GM12878 (cell line): Measurements from ENCODE around the gene KIFC3. TPM values are rescaled to one million over a fixed set of nuclear protein-coding genes. Genes with fewer than 3 reads are reported as not detected.

Experiments used
- ATAC-seq: fragments of 200-7000 bp; cut with Tn5 transposase; 3 replicates; pipeline ENCODE4 v1.9.1; 2020; ENCODE audit warnings: mild to moderate bottlenecking, moderate library complexity
- BruUV-seq: library from RNA; stranded (reverse); fragments of 400-500 nt; replicated peaks from 2 replicates; lab custom pipeline; 2021; lab: Mats Ljungman, UMichigan
- CTCF ChIA-PET: fragments of 300-600 bp; sonication (Branson Sonifier 250); formaldehyde crosslinking; extraction: SDS; loops from one replicate; lab custom pipeline; 2021; ENCODE audit warnings: inconsistent platforms; lab: Yijun Ruan, JAX
- POLR2A ChIA-PET: fragments of 350-600 bp; formaldehyde crosslinking; extraction: SDS; loops from one replicate; lab custom pipeline; 2021; ENCODE audit warnings: inconsistent platforms; lab: Charles Lee
- RAD21 ChIA-PET: fragments of 300-600 bp; sonication (Branson Sonifier 250); formaldehyde crosslinking; loops from one replicate; lab custom pipeline; 2023; ENCODE audit warnings: antibody characterized with exemption; ENCODE audit not compliant: unreplicated experiment; lab: Charles Lee
- SMC1A ChIA-PET: fragments of 300-600 bp; sonication (Branson Sonifier 250); formaldehyde crosslinking; loops from one replicate; lab custom pipeline; 2023; ENCODE audit not compliant: unreplicated experiment, uncharacterized antibody; lab: Charles Lee
- DNase-seq: peaks from one replicate; pipeline ENCODE4 v3.0.0-alpha.2; 2011; ENCODE audit warnings: low read depth, low spot score
- FAIRE-seq: peaks from 3 replicates; lab custom pipeline; 2011; peaks lifted over from hg19 to GRCh38; lab: Jason Lieb, UNC
- H2AFZ ChIP-seq: 2 replicates; pipeline ENCODE4 v1.6.0; 2011; ENCODE audit warnings: low read depth, low read length, control low read depth; ENCODE audit not compliant: control insufficient read depth
- H3K27ac ChIP-seq: 2 replicates; pipeline ENCODE4 v1.5.1; 2011; ENCODE audit warnings: control low read depth; ENCODE audit not compliant: control insufficient read depth, insufficient read depth
- H3K27me3 ChIP-seq, 2 experiments: replicated peaks in 1 of 2; 2 replicates each; pipeline versions ENCODE4 v1.6.0 to v1.6.1; 2011; ENCODE audit warnings: low read length in 1 of 2; ENCODE audit not compliant: control insufficient read depth in 2 of 2, insufficient read depth in 2 of 2
- H3K36me3 ChIP-seq, 2 experiments: 2 replicates each; pipeline ENCODE4 v1.5.1; 2011; ENCODE audit warnings: low read length in 1 of 2; ENCODE audit not compliant: control insufficient read depth in 2 of 2, insufficient read depth in 2 of 2
- H3K4me1 ChIP-seq: 2 replicates; pipeline ENCODE4 v1.6.1; 2011; ENCODE audit warnings: mild to moderate bottlenecking, low read length, moderate library complexity, mixed read lengths; ENCODE audit not compliant: control insufficient read depth, insufficient read depth
- H3K4me2 ChIP-seq: 2 replicates; pipeline ENCODE4 v1.6.0; 2011; ENCODE audit warnings: control low read depth; ENCODE audit not compliant: control insufficient read depth, insufficient read depth
- H3K4me3 ChIP-seq: fragments of 200-600 bp; sonication (generic); 2 replicates; pipeline ENCODE4 v1.5.1; 2016
- H3K79me2 ChIP-seq: 2 replicates; pipeline ENCODE4 v1.6.0; 2011; ENCODE audit warnings: low read length; ENCODE audit not compliant: control insufficient read depth, insufficient read depth
- H3K9ac ChIP-seq: 2 replicates; pipeline ENCODE4 v1.8.0; 2011; ENCODE audit warnings: low read length, control low read depth, mixed read lengths; ENCODE audit not compliant: control insufficient read depth, insufficient read depth
- H3K9me3 ChIP-seq: replicated peaks from 3 replicates; pipeline ENCODE4 v1.5.1; 2011; ENCODE audit warnings: mild to moderate bottlenecking, low read length; ENCODE audit not compliant: control insufficient read depth, insufficient read depth
- H4K20me1 ChIP-seq: 2 replicates; pipeline ENCODE4 v1.6.0; 2011; ENCODE audit not compliant: control insufficient read depth, insufficient read depth
- ATF2 ChIP-seq: IDR thresholded peaks from 2 replicates; pipeline ENCODE4 v1.6.1; 2012; ENCODE audit warnings: low read length, inconsistent platforms
- CHD1 ChIP-seq: IDR thresholded peaks from 2 replicates; pipeline ENCODE4 v1.6.1; 2012; ENCODE audit warnings: low read depth, low read length, improper control_type of control experiment
- CHD4 ChIP-seq: fragments of 200-600 bp; sonication (generic); IDR thresholded peaks from 2 replicates; pipeline ENCODE4 v1.6.1; 2016; ENCODE audit warnings: mild to moderate bottlenecking
- ETV6 ChIP-seq, 2 experiments: fragments of 450-650 bp in 1 of 2; IDR thresholded peaks in 1 of 2; conservative IDR thresholded peaks in 1 of 2; 2 replicates each; pipeline ENCODE4 v1.6.1; 2014; ENCODE audit warnings: antibody characterized with exemption in 1 of 2, borderline replicate concordance in 1 of 2, low read depth in 1 of 2, mild to moderate bottlenecking in 1 of 2, moderate library complexity in 1 of 2
- FOXM1 ChIP-seq: IDR thresholded peaks from 2 replicates; pipeline ENCODE4 v1.6.1; 2012; ENCODE audit warnings: low read depth, mild to moderate bottlenecking, inconsistent platforms, low read length, moderate library complexity
- HDAC2 ChIP-seq: fragments of 200-600 bp; sonication (generic); IDR thresholded peaks from 2 replicates; pipeline ENCODE4 v1.6.1; 2017
- KAT2A ChIP-seq: conservative IDR thresholded peaks from 2 replicates; pipeline ENCODE4 v1.6.1; 2011; ENCODE audit warnings: low read depth, low read length; ENCODE audit not compliant: control insufficient read depth
- RAD51 ChIP-seq: fragments of 450-650 bp; IDR thresholded peaks from 2 replicates; pipeline ENCODE4 v1.6.1; 2016; ENCODE audit warnings: moderate library complexity, mild to moderate bottlenecking, inconsistent platforms
- RELA ChIP-seq: fragments of 450-650 bp; IDR thresholded peaks from 2 replicates; pipeline ENCODE4 v1.8.0; 2014; ENCODE audit warnings: borderline replicate concordance; ENCODE audit not compliant: partially characterized antibody
- ZBTB4 ChIP-seq: fragments of 450-650 bp; formaldehyde crosslinking; IDR thresholded peaks from 2 replicates; pipeline ENCODE4 v1.4.0; 2022; ENCODE audit warnings: mild to moderate bottlenecking, moderate library complexity
- WGBS: methylation state at CpG from one replicate; pipeline ENCODE4 v1.1.6; 2016; ENCODE audit warnings: low lambda C conversion rate; ENCODE audit not compliant: insufficient replicate concordance, insufficient coverage; ENCODE audit errors: missing lambda C conversion rate; 5-methylcytosine and 5-hydroxymethylcytosine counted together
- in situ Hi-C: fragments of 300-500 bp; cut with MboI; formaldehyde crosslinking; loops from 9 replicates; pipeline ENCODE4 v1.14.3; 2018; ENCODE audit warnings: mixed read lengths
- intact Hi-C: fragments of 100-400 bp; cut with micrococcal nuclease; formaldehyde crosslinking; loops from one replicate; pipeline ENCODE4 v1.14.2; 2022; ENCODE audit not compliant: unreplicated experiment
- polyA plus RNA-seq, 11 experiments: library from polyadenylated mRNA; depleted of rRNA in 4 of 11; unstranded in 6 of 11; stranded (reverse) in 5 of 11; fragments of >200 nt; fragmentation: Nextera tagmentation in 4 of 11; fragmentation: Illumina TruSeq in 1 of 11; extraction: Ambion mirVana in 4 of 11; extraction: Trizol in 1 of 11; gene quantifications; 1 replicate in 1 of 11; 2 replicates in 10 of 11; pipeline versions ENCODE4 v1.2.1 to v1.2.3, GENCODE V29; 2011 to 2016; ENCODE audit warnings: inconsistent platforms in 2 of 11, missing spikeins in 2 of 11, low read depth in 1 of 11
- total RNA-seq, 4 experiments: library from RNA; depleted of rRNA in 3 of 4; stranded (reverse); fragments of >200 nt in 3 of 4; fragmentation: Illumina TruSeq in 1 of 4; extraction: Trizol in 1 of 4; gene quantifications; 2 replicates each; pipeline versions ENCODE4 v1.2.1 to v1.2.3, GENCODE V29; 2013 to 2021
- TF ChIP-seq, protein P1 (sequence below): fragments of 450-650 bp; IDR thresholded peaks from 2 replicates; pipeline ENCODE4 v1.6.1; 2017; ENCODE audit warnings: borderline replicate concordance

The KIFC3 gene
- total and polyA plus RNA-seq, 10 of the 15 experiments (the other 5 are each of a cell fraction or from before 2014, with no cell fraction given), result 0.22 to 1.3 (median 0.26) TPM; not detected in 3

DNA sequence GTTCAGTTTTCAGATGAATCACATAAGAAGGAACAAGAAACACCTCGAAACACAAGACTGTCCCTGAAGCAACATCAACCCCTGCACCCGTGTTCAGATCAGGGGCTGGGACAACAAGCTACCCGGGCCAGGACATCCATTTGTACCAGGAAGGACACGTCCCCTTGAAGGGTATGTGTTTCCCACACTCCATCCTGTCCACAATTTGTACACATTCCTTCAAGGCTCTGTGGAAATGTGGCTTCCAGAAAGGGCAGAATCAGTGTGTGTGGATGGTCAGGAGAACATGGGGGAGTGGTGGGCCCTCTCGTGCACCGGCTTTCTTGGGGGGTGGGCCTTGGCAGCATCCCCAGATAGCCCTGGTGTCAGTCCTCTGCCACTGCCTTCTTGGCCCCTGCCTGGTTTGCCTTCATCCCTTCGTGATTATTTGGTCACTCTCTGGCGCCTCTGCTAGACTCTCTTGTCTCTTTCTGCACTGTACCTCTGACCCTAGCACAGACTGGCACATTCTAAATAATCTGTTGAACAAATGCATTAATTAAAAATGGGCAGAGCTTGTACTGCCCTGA, 10.3 kb downstream of the KIFC3 start:
- H3K4me3 ChIP-seq, result no peak overlapping the region
- no peak for ATAC-seq
- TF ChIP-seq HDAC2 (no peak), FOXM1 (no peak), ATF2 (no peak), KAT2A (no peak), RAD51 (no peak), CHD1 (no peak), ETV6 (conservative IDR thresholded peaks at IDR 0.05 in 1 of 2, IDR thresholded peaks at IDR 0.05 in 1 of 2; ENCODE audit: borderline replicate concordance in 1 of 2, low read depth in 1 of 2) (no peak), RELA (no peak), ZBTB4 (CRISPR knock-in tag) (no peak), CHD4 (no peak)
- TF ChIP-seq, protein P1, sequence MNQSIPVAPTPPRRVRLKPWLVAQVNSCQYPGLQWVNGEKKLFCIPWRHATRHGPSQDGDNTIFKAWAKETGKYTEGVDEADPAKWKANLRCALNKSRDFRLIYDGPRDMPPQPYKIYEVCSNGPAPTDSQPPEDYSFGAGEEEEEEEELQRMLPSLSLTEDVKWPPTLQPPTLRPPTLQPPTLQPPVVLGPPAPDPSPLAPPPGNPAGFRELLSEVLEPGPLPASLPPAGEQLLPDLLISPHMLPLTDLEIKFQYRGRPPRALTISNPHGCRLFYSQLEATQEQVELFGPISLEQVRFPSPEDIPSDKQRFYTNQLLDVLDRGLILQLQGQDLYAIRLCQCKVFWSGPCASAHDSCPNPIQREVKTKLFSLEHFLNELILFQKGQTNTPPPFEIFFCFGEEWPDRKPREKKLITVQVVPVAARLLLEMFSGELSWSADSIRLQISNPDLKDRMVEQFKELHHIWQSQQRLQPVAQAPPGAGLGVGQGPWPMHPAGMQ, result no peak
- TF ChIP-seq, all 136 proteins: peak for 0
- Histone ChIP-seq H3K4me2 (no peak overlapping the region), H3K27me3 (no peaks in the 10 kb centered on the region; a peak in 1 of 4 replicates), H2AFZ (no peak overlapping the region), H4K20me1 (no peaks in the 10 kb centered on the region), H3K4me1 (no peaks in the 10 kb centered on the region), H3K27ac (no peak overlapping the region), H3K9me3 (no peaks in the 10 kb centered on the region), H3K36me3 (no peaks in the 10 kb centered on the region), H3K79me2 (no peaks in the 10 kb centered on the region), H3K9ac (no peak overlapping the region)
- in situ Hi-C loops (no loop called here), intact Hi-C loops (no loop called here)
- ChIA-PET POLR2A (no interaction called here), SMC1A (no interaction called here), CTCF (interaction anchor here (1.1 kb wide), 1 partner anchor 48 kb away, joined by 3 read pairs; no protein-coding TSS in a partner anchor), RAD21 (interaction anchor here (1.2 kb wide), 1 partner anchor 17 kb away, joined by 3 read pairs; no protein-coding TSS in a partner anchor)
- DNase-seq (no peak), FAIRE-seq (no peak)
- 34% methylated on average over 8 of the region's 8 CpGs for WGBS
- BruUV-seq, result no TSS peak
